ENCODE results near the gene PLCH2.

PLCH2 gene

GRCh38 chr1:2476061-2476999 is at the start of gene PLCH2:
TSS of gene PLCH2 (plus strand) at chr1:2476289. CDS start at chr1:2476589, 300 bp downstream.
- peaks cover 9% of the 10 kb centered on the region for H3K4me1 Mint-ChIP-seq
- no peaks in the 10 kb centered on the region for H3K27me3 Mint-ChIP-seq
- no peak within 1 kb of the TSS for H3K4me3 Mint-ChIP-seq
- H3K36me3 Mint-ChIP-seq, result no peaks in the 10 kb centered on the region
- no peak within 1 kb of the TSS for H3K27ac Mint-ChIP-seq
- ATAC-seq, result no peak
- H3K9me3 Mint-ChIP-seq, result no peaks in the 10 kb centered on the region

GRCh38 chr1:2426540-2426939 is 49.5 kb upstream of the PLCH2 start:
- H3K27ac Mint-ChIP-seq, result no peak overlapping the region
- H3K36me3 Mint-ChIP-seq, result no peaks in the 10 kb centered on the region
- H3K4me1 Mint-ChIP-seq, result no peaks in the 10 kb centered on the region
- ATAC-seq, result no peak
- no peak overlapping the region for H3K4me3 Mint-ChIP-seq
- peaks cover 5% of the 10 kb centered on the region for H3K9me3 Mint-ChIP-seq
- H3K27me3 Mint-ChIP-seq, result peaks cover 22% of the 10 kb centered on the region

- H3K27ac Mint-ChIP-seq, result no peak overlapping the region
- peaks cover 5% of the 10 kb centered on the region for H3K9me3 Mint-ChIP-seq
- peaks cover 22% of the 10 kb centered on the region for H3K27me3 Mint-ChIP-seq
- no peaks in the 10 kb centered on the region for H3K36me3 Mint-ChIP-seq
- no peaks in the 10 kb centered on the region for H3K4me1 Mint-ChIP-seq
- ATAC-seq, result no peak
- no peak overlapping the region for H3K4me3 Mint-ChIP-seq
Measured at GRCh38 chr1:2427051-2427450, 49.0 kb upstream of the PLCH2 start.

GRCh38 chr1:2427976-2428375 is 48.1 kb upstream of the PLCH2 start:
- Mint-ChIP-seq H3K27me3 (peaks cover 22% of the 10 kb centered on the region), H3K27ac (no peak overlapping the region), H3K36me3 (no peaks in the 10 kb centered on the region), H3K9me3 (peaks cover 5% of the 10 kb centered on the region), H3K4me3 (no peak overlapping the region), H3K4me1 (no peaks in the 10 kb centered on the region)
- no peak for ATAC-seq

- ATAC-seq, result no peak
- Mint-ChIP-seq H3K4me1 (no peaks in the 10 kb centered on the region), H3K27ac (no peak overlapping the region), H3K9me3 (peaks cover 5% of the 10 kb centered on the region), H3K4me3 (no peak overlapping the region), H3K27me3 (peaks cover 22% of the 10 kb centered on the region), H3K36me3 (no peaks in the 10 kb centered on the region)
Measured at GRCh38 chr1:2428490-2428889, 47.6 kb upstream of the PLCH2 start.

GRCh38 chr1:2429780-2430591 is 46.1 kb upstream of the PLCH2 start:
- no peaks in the 10 kb centered on the region for H3K36me3 Mint-ChIP-seq
- ATAC-seq, result no peak

GRCh38 chr1:2430592-2430973 is 45.5 kb upstream of the PLCH2 start:
- H3K4me3 Mint-ChIP-seq, result no peak overlapping the region
- no peak for ATAC-seq
- no peak overlapping the region for H3K27ac Mint-ChIP-seq
- no peaks in the 10 kb centered on the region for H3K36me3 Mint-ChIP-seq
- no peaks in the 10 kb centered on the region for H3K4me1 Mint-ChIP-seq
- peaks cover 5% of the 10 kb centered on the region for H3K9me3 Mint-ChIP-seq
- peaks cover 33% of the 10 kb centered on the region for H3K27me3 Mint-ChIP-seq

More at GRCh38 chr1:2429780-2430591, 46.1 kb upstream of the PLCH2 start:
- Mint-ChIP-seq H3K4me1 (no peaks in the 10 kb centered on the region), H3K4me3 (no peak overlapping the region), H3K27ac (no peak overlapping the region), H3K27me3 (peaks cover 27% of the 10 kb centered on the region), H3K9me3 (peaks cover 5% of the 10 kb centered on the region)

- H3K4me1 Mint-ChIP-seq, result no peaks in the 10 kb centered on the region
- ATAC-seq, result no peak
- peaks cover 5% of the 10 kb centered on the region for H3K9me3 Mint-ChIP-seq
- no peak overlapping the region for H3K4me3 Mint-ChIP-seq
- peaks cover 33% of the 10 kb centered on the region for H3K27me3 Mint-ChIP-seq
- H3K27ac Mint-ChIP-seq, result no peak overlapping the region
- H3K36me3 Mint-ChIP-seq, result no peaks in the 10 kb centered on the region
Measured at GRCh38 chr1:2431103-2431502, 45.0 kb upstream of the PLCH2 start.

GRCh38 chr1:2431518-2431917 is 44.6 kb upstream of the PLCH2 start:
- Mint-ChIP-seq H3K36me3 (no peaks in the 10 kb centered on the region), H3K4me1 (no peaks in the 10 kb centered on the region), H3K27ac (no peak overlapping the region), H3K9me3 (peaks cover 5% of the 10 kb centered on the region), H3K27me3 (peaks cover 33% of the 10 kb centered on the region), H3K4me3 (no peak overlapping the region)
- ATAC-seq, result no peak

GRCh38 chr1:2432441-2432844 is 43.6 kb upstream of the PLCH2 start:
- no peaks in the 10 kb centered on the region for H3K4me1 Mint-ChIP-seq
- no peak overlapping the region for H3K27ac Mint-ChIP-seq
- H3K4me3 Mint-ChIP-seq, result no peak overlapping the region
- no peaks in the 10 kb centered on the region for H3K36me3 Mint-ChIP-seq
- ATAC-seq, result no peak
- H3K27me3 Mint-ChIP-seq, result peaks cover 38% of the 10 kb centered on the region
- H3K9me3 Mint-ChIP-seq, result peaks cover 5% of the 10 kb centered on the region

GRCh38 chr1:2433196-2433595 is 42.9 kb upstream of the PLCH2 start:
- no peaks in the 10 kb centered on the region for H3K36me3 Mint-ChIP-seq
- peaks cover 5% of the 10 kb centered on the region for H3K9me3 Mint-ChIP-seq
- no peaks in the 10 kb centered on the region for H3K4me1 Mint-ChIP-seq
- H3K27ac Mint-ChIP-seq, result no peak overlapping the region
- no peak for ATAC-seq
- peaks cover 46% of the 10 kb centered on the region for H3K27me3 Mint-ChIP-seq
- no peak overlapping the region for H3K4me3 Mint-ChIP-seq

GRCh38 chr1:2433936-2434655 is 42.0 kb upstream of the PLCH2 start:
- no peak for ATAC-seq
- Mint-ChIP-seq H3K36me3 (no peaks in the 10 kb centered on the region), H3K27ac (no peak overlapping the region), H3K9me3 (peaks cover 5% of the 10 kb centered on the region), H3K4me3 (no peak overlapping the region), H3K27me3 (peaks cover 49% of the 10 kb centered on the region), H3K4me1 (no peaks in the 10 kb centered on the region)

- Mint-ChIP-seq H3K27ac (no peak overlapping the region), H3K36me3 (no peaks in the 10 kb centered on the region), H3K27me3 (peaks cover 39% of the 10 kb centered on the region), H3K4me1 (no peaks in the 10 kb centered on the region), H3K9me3 (no peaks in the 10 kb centered on the region), H3K4me3 (no peak overlapping the region)
- no peak for ATAC-seq
Measured at GRCh38 chr1:2435091-2435490, 41.0 kb upstream of the PLCH2 start.

GRCh38 chr1:2435746-2436355 is 40.2 kb upstream of the PLCH2 start:
- Mint-ChIP-seq H3K27ac (no peak overlapping the region), H3K9me3 (no peaks in the 10 kb centered on the region), H3K4me1 (no peaks in the 10 kb centered on the region), H3K36me3 (no peaks in the 10 kb centered on the region), H3K27me3 (peaks cover 31% of the 10 kb centered on the region), H3K4me3 (no peak overlapping the region)
- ATAC-seq, result no peak

GRCh38 chr1:2436876-2437275 is 39.2 kb upstream of the PLCH2 start:
- no peak overlapping the region for H3K27ac Mint-ChIP-seq
- ATAC-seq, result no peak
- H3K36me3 Mint-ChIP-seq, result no peaks in the 10 kb centered on the region
- no peak overlapping the region for H3K4me3 Mint-ChIP-seq
- H3K4me1 Mint-ChIP-seq, result no peaks in the 10 kb centered on the region
- H3K27me3 Mint-ChIP-seq, result peaks cover 35% of the 10 kb centered on the region
- H3K9me3 Mint-ChIP-seq, result no peaks in the 10 kb centered on the region

Data from stimulated activated memory B cell treated with anti-CD40 and anti-IgM and Interleukin-4, amounts not matched to agents 10 μg/mL and 1 μg/mL and 100 μg/mL, for 72 hours (primary cell).